ENCODE results near the gene TPD52L2.

The TPD52L2 gene

GRCh38 chr20:63843222-63843621, 21.8 kb upstream of the TPD52L2 start:
- no peaks in the 10 kb centered on the region for H3K4me1 ChIP-seq (ENCODE audit: insufficient read depth, low read length, severe bottlenecking)
- no peaks in the 10 kb centered on the region for H3K79me2 ChIP-seq (ENCODE audit: insufficient read depth, low read length)
- no peak overlapping the region for H3K4me3 ChIP-seq (ENCODE audit: low read depth, low read length, poor library complexity, severe bottlenecking)
- no peaks in the 10 kb centered on the region for H4K20me1 ChIP-seq (ENCODE audit: insufficient read depth, low read length)
- no peaks in the 10 kb centered on the region for H3K9me2 ChIP-seq (ENCODE audit: low read depth, low read length)
- H3K27ac ChIP-seq (ENCODE audit: low read depth, low read length, poor library complexity, severe bottlenecking) = no peak overlapping the region
- H3K9me3 ChIP-seq (ENCODE audit: low read length) = no peaks in the 10 kb centered on the region
- no peaks in the 10 kb centered on the region for H3F3A ChIP-seq (ENCODE audit: insufficient read depth, low read length)
- no peak overlapping the region for H3K9ac ChIP-seq (ENCODE audit: low read length)
- H3K27me3 ChIP-seq (ENCODE audit: insufficient read depth, low read length) = peaks cover 9% of the 10 kb centered on the region; the same call in 1 of the 2 replicates
- H3K4me2 ChIP-seq (ENCODE audit: low read length) = no peak overlapping the region
- H2AFZ ChIP-seq (ENCODE audit: low read length) = no peak overlapping the region
- no peaks in the 10 kb centered on the region for H3K36me3 ChIP-seq (ENCODE audit: insufficient read depth, low read length)
- TF ChIP-seq, protein P1, sequence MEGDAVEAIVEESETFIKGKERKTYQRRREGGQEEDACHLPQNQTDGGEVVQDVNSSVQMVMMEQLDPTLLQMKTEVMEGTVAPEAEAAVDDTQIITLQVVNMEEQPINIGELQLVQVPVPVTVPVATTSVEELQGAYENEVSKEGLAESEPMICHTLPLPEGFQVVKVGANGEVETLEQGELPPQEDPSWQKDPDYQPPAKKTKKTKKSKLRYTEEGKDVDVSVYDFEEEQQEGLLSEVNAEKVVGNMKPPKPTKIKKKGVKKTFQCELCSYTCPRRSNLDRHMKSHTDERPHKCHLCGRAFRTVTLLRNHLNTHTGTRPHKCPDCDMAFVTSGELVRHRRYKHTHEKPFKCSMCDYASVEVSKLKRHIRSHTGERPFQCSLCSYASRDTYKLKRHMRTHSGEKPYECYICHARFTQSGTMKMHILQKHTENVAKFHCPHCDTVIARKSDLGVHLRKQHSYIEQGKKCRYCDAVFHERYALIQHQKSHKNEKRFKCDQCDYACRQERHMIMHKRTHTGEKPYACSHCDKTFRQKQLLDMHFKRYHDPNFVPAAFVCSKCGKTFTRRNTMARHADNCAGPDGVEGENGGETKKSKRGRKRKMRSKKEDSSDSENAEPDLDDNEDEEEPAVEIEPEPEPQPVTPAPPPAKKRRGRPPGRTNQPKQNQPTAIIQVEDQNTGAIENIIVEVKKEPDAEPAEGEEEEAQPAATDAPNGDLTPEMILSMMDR (IDR thresholded peaks at IDR 0.05; ENCODE audit: low read length) = no peak
- no peak for TF ChIP-seq EZH2 (IDR thresholded peaks at IDR 0.05; ENCODE audit: borderline replicate concordance, low read length)

DNA sequence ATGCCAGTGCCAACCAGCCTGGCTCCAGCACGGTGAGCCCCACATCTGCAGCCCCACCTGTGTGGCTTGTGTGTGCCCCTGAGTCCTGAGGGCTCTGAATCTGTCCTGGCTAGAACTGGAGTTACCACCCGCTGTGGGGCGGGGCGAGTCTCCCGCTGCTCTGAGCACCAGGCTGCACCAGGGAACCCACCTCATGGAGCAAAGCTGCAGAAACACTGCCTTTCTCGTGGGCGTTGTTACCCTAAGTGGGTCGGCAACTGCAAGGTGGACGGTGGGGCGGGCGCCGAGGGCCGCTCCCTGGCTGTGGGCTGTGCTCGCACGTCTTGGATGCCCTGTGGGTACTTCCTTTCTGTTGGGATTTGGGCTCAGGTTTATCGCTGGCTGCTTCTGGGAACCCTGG, 21.3 kb upstream of the TPD52L2 start:
- no peak overlapping the region for H3K4me2 ChIP-seq (ENCODE audit: low read length)
- no peak overlapping the region for H2AFZ ChIP-seq (ENCODE audit: low read length)
- H3K9me3 ChIP-seq (ENCODE audit: low read length) = no peaks in the 10 kb centered on the region
- no peak overlapping the region for H3K4me3 ChIP-seq (ENCODE audit: low read depth, low read length, poor library complexity, severe bottlenecking)
- H3F3A ChIP-seq (ENCODE audit: insufficient read depth, low read length) = no peaks in the 10 kb centered on the region
- no peaks in the 10 kb centered on the region for H3K4me1 ChIP-seq (ENCODE audit: insufficient read depth, low read length, severe bottlenecking)
- H3K27me3 ChIP-seq (ENCODE audit: insufficient read depth, low read length) = peaks cover 9% of the 10 kb centered on the region; the same call in 1 of the 2 replicates
- TF ChIP-seq EZH2 (IDR thresholded peaks at IDR 0.05; ENCODE audit: borderline replicate concordance, low read length) = no peak
- no peak overlapping the region for H3K9ac ChIP-seq (ENCODE audit: low read length)
- H3K36me3 ChIP-seq (ENCODE audit: insufficient read depth, low read length) = no peaks in the 10 kb centered on the region
- no peaks in the 10 kb centered on the region for H3K9me2 ChIP-seq (ENCODE audit: low read depth, low read length)
- H3K27ac ChIP-seq (ENCODE audit: low read depth, low read length, poor library complexity, severe bottlenecking) = no peak overlapping the region
- no peaks in the 10 kb centered on the region for H3K79me2 ChIP-seq (ENCODE audit: insufficient read depth, low read length)
- H4K20me1 ChIP-seq (ENCODE audit: insufficient read depth, low read length) = no peaks in the 10 kb centered on the region

DNA sequence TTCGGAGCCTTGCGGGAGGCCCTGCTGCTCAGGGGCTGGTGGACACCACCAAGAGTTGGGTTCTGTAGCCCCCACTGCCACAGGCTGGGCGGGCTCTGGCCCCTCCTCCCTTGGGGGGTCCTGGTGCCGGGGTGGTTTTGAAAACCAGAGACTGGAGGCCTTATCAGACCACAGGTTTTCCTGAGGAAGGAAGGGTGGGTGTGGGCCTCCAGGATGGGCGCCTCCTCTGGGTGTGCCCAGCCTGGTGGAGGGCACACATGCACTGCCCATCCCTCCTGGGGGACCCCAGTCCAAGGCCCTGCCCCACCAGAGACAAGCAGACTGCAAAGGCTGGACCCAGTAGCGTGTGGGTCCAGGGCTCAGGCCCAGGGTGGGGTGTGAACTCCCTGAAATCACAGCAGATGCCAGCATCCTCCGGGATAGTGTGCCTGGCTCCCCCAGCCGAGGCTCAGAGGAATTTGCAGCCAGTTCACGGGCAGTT, 20.5 kb upstream of the TPD52L2 start:
- no peak overlapping the region for H3K9ac ChIP-seq (ENCODE audit: low read length)
- H4K20me1 ChIP-seq (ENCODE audit: insufficient read depth, low read length) = no peaks in the 10 kb centered on the region
- no peaks in the 10 kb centered on the region for H3K9me3 ChIP-seq (ENCODE audit: low read length)
- no peak overlapping the region for H3K4me2 ChIP-seq (ENCODE audit: low read length)
- TF ChIP-seq, protein P1 (IDR thresholded peaks at IDR 0.05; ENCODE audit: low read length) = no peak
- no peak for TF ChIP-seq EZH2 (IDR thresholded peaks at IDR 0.05; ENCODE audit: borderline replicate concordance, low read length)
- peaks cover 9% of the 10 kb centered on the region; the same call in 1 of the 2 replicates for H3K27me3 ChIP-seq (ENCODE audit: insufficient read depth, low read length)
- no peaks in the 10 kb centered on the region for H3K36me3 ChIP-seq (ENCODE audit: insufficient read depth, low read length)
- no peak overlapping the region for H2AFZ ChIP-seq (ENCODE audit: low read length)
- no peaks in the 10 kb centered on the region for H3K4me1 ChIP-seq (ENCODE audit: insufficient read depth, low read length, severe bottlenecking)
- no peak overlapping the region for H3K4me3 ChIP-seq (ENCODE audit: low read depth, low read length, poor library complexity, severe bottlenecking)
- H3K27ac ChIP-seq (ENCODE audit: low read depth, low read length, poor library complexity, severe bottlenecking) = no peak overlapping the region
- H3F3A ChIP-seq (ENCODE audit: insufficient read depth, low read length) = no peaks in the 10 kb centered on the region
- no peaks in the 10 kb centered on the region for H3K79me2 ChIP-seq (ENCODE audit: insufficient read depth, low read length)
- no peaks in the 10 kb centered on the region for H3K9me2 ChIP-seq (ENCODE audit: low read depth, low read length)

GRCh38 chr20:63846128-63846771, 18.8 kb upstream of the TPD52L2 start:
- H3K79me2 ChIP-seq (ENCODE audit: insufficient read depth, low read length) = no peaks in the 10 kb centered on the region
- TF ChIP-seq, protein P1 (IDR thresholded peaks at IDR 0.05; ENCODE audit: low read length) = no peak
- no peak for TF ChIP-seq EZH2 (IDR thresholded peaks at IDR 0.05; ENCODE audit: borderline replicate concordance, low read length)
- no peaks in the 10 kb centered on the region for H3F3A ChIP-seq (ENCODE audit: insufficient read depth, low read length)
- no peak overlapping the region for H3K9ac ChIP-seq (ENCODE audit: low read length)
- H3K9me3 ChIP-seq (ENCODE audit: low read length) = no peaks in the 10 kb centered on the region
- no peaks in the 10 kb centered on the region for H3K4me1 ChIP-seq (ENCODE audit: insufficient read depth, low read length, severe bottlenecking)
- no peak overlapping the region for H2AFZ ChIP-seq (ENCODE audit: low read length)
- no peak overlapping the region for H3K4me2 ChIP-seq (ENCODE audit: low read length)
- H3K27ac ChIP-seq (ENCODE audit: low read depth, low read length, poor library complexity, severe bottlenecking) = no peak overlapping the region
- no peak overlapping the region for H3K4me3 ChIP-seq (ENCODE audit: low read depth, low read length, poor library complexity, severe bottlenecking)
- peaks cover 6% of the 10 kb centered on the region; the same call in 1 of the 2 replicates for H3K27me3 ChIP-seq (ENCODE audit: insufficient read depth, low read length)
- no peaks in the 10 kb centered on the region for H3K9me2 ChIP-seq (ENCODE audit: low read depth, low read length)
- H4K20me1 ChIP-seq (ENCODE audit: insufficient read depth, low read length) = no peaks in the 10 kb centered on the region
- H3K36me3 ChIP-seq (ENCODE audit: insufficient read depth, low read length) = no peaks in the 10 kb centered on the region

All from OCI-LY1 (cell line).